ENCODE data around the gene RXFP3.

RXFP3 gene

DNA sequence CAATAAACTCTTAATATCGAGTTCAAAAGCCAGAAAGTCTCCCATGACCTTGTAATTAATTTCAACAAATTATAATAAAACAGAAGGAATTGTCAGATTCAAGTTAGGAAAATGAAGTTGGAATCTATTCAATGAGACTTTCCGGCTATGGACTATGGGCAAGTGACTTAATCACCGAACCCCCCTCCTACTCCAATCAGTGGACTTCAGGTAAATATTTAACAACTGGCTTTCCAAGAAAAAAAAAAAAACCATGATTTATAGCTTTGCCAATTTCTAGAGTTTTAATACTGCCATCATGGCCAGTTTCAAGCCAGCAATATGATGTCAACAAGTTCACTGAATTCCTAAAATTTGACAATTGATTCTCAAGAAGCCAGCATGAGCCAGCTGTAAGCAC is 43.8 kb downstream of the RXFP3 start:
- DNase-seq (ENCODE audit: low read depth in 3 of 3, low spot score in 1 of 3): no peak

DNA sequence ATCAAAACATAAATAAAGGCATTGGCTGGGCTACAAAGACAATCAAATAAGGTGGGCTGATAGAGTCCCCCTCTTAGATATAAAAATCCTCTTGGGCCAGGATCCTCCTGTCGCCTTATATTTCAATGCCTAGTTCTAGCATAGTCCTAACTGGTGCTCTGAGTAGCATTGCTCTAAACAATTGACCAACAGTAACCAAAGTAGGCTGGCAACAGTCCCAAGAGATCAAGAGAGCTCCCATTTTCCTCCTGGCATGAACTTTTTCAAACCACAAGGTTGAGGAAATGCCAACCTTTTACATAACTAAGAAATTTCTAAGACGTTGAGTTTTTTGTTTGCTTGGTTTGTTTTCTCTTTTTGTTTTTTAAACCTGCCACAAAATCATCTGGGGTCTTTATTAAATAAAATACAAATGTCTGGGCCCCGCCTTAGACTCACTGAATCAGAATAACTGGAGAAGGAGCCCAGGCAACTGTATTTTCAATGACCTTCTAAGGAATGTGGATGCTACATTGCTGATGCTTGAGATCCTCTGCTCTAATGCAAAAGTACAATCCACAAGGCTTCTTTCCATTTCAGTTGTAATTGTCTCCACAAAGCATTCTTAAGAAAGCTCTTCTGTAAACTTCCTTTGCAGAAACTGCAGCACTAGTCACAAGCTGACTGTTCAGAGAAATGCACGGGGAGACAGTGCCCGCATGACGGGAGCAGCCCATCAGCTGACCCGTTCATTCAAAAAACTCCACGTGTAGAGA is 45.4 kb downstream of the RXFP3 start:
- DNase-seq (ENCODE audit: low read depth in 3 of 3, low spot score in 1 of 3): no peak

DNA sequence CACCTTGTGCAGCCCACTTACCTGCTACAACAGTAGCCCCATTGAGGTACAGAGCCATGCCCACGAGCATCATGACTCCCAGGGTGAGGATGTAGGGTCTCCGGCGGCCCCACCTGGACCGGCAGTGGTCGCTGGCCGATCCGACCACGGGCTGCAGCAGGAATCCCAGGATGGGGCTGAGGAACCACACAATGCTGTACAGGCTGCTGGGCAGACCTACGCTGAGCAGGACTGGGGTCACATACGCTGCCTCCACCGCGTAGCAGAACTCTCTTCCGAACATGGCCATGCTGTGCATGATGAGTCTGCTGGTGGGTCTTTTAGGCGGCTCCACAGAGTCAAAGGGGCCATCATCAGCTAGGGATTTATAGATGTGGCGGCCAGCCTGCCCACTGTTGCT is 48.0 kb downstream of the RXFP3 start:
- no peak for DNase-seq (ENCODE audit: low read depth in 3 of 3, low spot score in 1 of 3)

DNA sequence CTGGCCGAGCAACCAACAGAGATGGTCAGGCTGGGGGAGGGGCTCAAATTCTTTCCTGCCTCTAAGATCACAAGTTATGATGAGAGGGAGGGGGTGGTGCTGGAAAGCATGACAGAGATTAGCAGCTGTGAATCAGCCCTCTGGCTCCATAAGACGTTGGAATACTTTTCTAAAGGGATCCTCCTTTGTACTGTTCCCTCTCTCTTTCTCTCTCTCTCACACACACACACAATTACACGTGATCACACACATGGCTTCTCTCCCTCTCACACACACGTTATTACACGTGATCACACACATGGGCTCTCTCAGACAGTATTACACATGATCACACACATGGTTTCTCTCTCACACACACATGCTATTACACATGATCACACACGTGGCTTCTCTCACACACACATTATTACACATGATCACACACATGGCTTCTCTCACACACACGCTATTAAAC is 48.5 kb downstream of the RXFP3 start, which contains the start of gene SLC45A2:
SLC45A2 (minus strand) TSS at position 23 of the 454 bp plus-strand sequence. CDS start 110 bp downstream, outside the sequence.
- no peak for DNase-seq (ENCODE audit: low read depth in 3 of 3, low spot score in 1 of 3)

DNA sequence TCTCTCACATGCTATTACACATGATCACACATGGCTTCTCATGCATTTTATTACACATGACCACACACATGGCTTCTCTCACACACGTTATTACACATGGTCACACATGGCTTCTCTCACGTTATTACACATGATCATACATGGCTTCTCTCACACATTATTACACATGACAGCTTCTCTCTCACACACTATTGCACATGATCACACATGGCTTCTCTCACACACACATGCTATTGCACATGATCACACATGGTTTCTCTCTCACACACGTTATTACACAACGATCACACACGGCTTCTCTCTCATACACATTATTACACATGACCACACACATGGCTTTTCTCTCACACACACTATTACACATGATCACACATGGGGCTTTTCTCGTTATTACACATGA is 49.3 kb downstream of the RXFP3 start:
- DNase-seq (ENCODE audit: low read depth in 3 of 3, low spot score in 1 of 3): no peak

Measured in stimulated activated CD4-positive, alpha-beta T cell treated with anti-CD3 and anti-CD28 coated beads, TNF-alpha, amount 100 ng/mL, for 1 hour (primary cell).